HG03442 (cell line): ENCODE results near the gene LPAR1.
A peak's percentile ranks its signal among the peaks of the same experiment; 100 is the strongest.
"Not testable (repeated sequence)": the region's sequence is repeated elsewhere in the genome, so short reads cannot be mapped to it uniquely, and the experiment has no call there.

Experiments
- ATAC-seq: cut with Tn5 transposase; IDR thresholded peaks from one replicate; pipeline ENCODE4 v1.9.1; 2021; ENCODE audit warnings: mild to moderate bottlenecking, moderate library complexity; ENCODE audit not compliant: unreplicated experiment

Gene LPAR1

DNA sequence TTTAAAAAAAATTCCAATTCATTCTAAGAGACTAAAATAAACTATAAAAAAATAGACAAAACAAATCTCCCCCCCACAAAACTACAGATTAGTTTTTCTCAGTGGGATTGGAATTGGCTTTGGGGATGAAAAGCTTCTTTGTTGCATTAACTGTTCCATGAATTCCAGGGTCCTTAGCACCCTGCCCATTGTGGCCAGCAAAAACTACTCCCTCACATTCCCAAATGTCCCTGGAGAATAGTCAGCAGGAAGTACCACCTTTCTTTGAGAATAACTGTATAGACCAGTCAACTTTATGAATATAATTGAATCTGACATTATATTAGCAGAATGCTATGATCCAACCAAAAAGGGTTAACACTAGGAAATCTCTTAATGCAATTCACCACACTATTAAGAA lies 147.9 kb downstream of the LPAR1 start:
- ATAC-seq, result no peak

GRCh38 chr9:110887276-110887675 lies 151.0 kb downstream of the LPAR1 start:
- no peak for ATAC-seq

DNA sequence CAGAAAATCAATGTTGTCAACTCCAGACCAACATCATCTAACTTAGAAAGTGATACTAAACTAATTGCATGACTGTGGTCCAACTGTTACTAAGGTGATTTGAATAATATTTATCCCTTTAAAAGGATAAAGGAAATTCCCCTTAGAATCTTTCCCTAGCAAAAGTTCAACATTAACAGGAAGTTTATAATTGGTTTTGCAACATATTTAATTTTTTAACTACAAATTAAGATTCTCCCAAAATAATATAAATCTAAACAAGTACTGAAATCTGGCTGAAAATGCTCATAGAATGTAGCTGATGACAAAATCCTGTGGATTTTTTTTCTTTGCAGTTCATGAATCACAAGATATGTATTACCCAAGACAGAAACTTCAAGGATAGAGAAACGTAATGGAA lies 151.4 kb downstream of the LPAR1 start:
- no peak for ATAC-seq

DNA sequence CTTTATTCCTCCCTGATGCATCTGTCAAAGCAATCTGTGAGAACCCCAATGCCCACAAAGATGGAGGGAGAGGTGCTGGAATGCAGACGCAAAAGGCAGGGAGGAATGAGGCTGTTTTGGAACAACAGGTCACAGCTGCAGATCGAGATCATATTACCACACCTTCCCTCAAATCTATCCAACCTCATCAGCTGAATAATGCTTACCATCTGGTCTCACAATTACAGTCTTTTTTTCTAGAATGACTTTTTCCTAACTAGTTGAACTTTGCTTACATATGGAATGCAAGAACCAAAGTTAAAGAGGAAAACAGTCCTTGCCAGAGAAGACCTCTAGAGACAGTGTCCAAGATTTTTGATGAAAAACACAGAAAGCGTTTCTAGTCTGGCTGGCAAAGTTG lies 158.1 kb downstream of the LPAR1 start:
- no peak for ATAC-seq

- ATAC-seq, result no peak
Observed at GRCh38 chr9:110877374-110877773, 160.9 kb downstream of the LPAR1 start.

DNA sequence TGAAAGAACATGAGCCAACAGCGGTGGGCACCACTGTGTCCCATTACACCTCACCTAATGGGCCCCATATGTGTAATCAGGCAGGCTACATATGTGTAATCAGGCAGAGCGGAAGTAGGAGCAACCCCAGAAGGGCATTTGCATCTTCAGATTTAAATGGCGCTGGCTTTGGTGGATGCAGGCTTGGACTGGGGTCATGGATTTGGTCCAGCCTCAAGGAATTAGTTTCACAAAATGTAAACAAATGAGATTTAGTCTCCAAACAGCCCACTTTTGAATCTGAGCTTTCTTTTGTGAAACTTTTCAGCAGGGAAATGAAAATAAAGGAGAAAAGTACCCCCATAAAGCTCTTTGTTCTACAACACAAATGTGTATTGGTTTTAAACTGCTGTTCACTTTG lies 161.3 kb downstream of the LPAR1 start:
- no peak for ATAC-seq

- ATAC-seq, result peak; percentile 91
Observed at GRCh38 chr9:110874963-110875674, 163.2 kb downstream of the LPAR1 start.

DNA sequence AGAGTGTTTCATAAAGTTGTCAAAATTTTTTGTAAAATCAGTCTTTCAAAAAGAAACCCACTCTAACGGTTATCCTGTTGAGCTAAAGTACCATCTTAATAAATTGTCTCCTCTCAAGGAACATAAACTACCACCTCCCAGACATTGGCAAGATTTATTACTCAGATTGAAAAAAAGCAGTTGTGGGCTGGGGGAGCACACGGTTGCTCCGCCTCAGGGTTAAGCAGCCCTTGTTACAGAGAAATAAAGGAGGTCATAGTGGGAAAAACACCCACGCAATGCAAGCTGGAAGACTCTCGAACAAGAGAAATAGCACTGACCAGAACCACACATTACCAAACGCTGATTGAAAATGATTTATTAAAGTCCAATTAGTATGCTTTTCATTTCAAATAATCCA lies 165.3 kb downstream of the LPAR1 start:
- no peak for ATAC-seq

DNA sequence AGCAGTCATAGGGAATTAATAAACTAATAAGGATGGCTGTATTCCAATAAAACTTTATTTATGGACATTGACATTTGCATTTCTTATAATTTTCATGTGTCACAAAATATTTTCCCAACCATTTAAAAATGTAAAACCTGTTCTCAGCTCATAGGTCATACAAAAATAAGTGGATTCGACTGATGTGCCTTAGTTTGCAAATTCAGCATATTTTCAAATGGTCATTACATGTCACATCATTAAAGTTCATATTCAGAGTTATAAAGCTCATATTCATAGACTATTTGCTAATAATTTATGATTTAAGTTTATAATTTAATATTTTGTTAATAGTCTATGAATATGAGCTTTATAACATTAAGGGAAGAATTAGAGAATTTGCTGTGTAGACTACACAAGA lies 166.5 kb downstream of the LPAR1 start:
- no peak for ATAC-seq

- ATAC-seq, result no peak
Observed at GRCh38 chr9:110869931-110870330, 168.3 kb downstream of the LPAR1 start.

DNA sequence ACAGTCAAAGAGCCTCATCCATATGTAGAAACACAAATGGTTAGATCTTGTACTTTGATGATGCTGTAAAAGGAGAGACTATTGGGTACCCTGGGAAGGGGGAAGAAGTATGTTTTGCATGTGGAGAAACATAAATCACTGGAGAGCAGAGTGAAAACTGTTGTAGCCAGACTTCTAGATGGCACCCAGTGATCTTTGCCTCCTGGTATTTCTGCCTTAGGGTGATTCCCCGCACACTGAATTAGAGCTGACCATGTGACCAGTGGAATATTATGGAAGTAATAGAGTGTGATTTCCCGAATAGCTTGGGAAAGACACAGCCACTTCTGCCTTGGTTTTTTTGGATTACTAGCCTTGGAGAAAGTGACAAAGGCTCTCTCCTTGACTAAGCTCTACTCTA lies 174.3 kb downstream of the LPAR1 start:
- no peak for ATAC-seq

DNA sequence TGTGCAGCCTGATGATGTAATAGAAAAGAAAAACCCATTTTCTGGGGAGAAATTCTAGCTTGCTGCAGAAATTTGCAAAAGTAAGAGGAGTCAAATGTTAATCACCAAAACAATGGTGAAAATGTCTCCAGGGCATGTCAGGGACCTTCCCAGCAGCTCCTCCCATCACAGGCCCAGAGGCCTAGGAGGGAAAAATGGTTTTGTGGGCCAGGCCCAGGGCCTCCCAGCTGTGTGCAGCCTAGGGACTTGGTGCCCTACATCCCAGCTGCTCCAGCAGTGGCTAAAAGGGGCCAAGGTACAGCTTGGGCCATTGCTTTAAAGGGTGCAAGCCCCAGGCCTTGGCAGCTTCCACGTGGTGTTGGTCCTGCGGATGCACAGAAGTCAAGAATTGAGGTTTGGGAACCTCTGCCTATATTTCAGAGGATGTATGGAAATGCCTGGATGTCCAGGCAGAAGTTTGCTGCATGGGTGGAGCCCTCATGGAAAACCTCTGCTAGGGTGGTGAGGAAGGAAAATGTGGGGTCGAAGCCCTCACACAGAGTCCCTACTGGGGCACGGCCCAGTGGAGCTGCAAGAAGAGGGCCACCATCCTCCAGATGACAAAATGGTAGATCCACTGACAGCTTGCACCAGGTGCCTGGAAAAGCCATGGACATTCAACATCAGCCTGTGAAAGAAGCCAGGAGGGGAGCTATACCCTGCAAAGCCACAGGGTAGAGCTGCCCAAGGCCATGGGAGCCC lies 176.7 kb downstream of the LPAR1 start:
- ATAC-seq, result not testable (repeated sequence)

GRCh38 chr9:110856772-110857171 lies 181.5 kb downstream of the LPAR1 start:
- no peak for ATAC-seq

DNA sequence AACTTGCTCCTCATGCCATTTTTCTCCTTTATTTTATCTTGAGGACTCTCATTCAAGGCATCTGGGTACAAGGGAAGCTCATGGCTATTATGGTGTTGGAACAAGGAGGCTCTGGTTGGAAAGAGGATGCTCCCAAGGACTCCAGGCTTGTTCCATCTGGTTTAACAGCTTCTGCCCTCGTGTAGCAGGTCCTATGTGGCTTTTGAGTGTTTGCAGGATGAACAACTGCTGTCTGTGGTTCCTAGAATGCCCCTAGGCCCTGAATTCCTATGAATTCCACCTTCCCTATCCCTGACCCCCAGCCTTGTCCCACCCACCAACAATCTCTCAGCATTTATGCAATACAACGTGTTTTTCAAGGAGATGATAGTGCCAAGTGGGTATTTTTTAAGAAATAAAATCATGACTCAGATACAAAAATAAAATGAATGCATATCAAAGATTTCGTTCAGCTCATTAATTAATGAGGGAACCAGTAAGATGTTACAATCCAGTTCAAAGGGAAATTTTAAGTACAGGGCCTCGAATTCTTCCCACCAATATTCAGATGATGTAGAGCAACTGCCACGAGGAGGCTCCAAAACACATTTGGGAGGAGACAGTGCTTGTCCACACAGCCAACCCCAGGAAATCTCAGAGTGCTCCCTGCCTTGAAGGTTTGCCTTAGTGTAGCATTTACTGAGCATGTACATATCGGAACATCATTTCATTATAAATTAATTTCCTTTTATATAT lies 187.7 kb downstream of the LPAR1 start:
- no peak for ATAC-seq

DNA sequence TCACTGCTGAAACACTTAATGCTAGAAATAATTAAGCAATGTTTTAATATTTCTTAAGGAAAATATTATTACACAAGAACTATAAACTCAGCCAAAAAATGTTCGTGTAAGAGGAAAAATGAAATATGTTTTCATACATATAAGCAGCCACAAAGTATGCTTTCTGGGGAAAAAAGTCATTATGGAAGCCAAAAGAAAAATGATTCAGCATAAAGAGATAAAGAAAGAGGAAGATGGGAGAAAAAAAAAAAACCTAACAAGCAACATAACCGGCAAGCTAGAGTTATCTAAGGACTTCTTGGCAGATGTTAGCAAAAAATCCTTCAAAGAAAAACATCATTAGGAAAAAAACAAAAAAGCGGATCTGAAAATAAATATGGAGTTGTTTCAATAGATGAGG lies 190.6 kb downstream of the LPAR1 start:
- ATAC-seq, result no peak

DNA sequence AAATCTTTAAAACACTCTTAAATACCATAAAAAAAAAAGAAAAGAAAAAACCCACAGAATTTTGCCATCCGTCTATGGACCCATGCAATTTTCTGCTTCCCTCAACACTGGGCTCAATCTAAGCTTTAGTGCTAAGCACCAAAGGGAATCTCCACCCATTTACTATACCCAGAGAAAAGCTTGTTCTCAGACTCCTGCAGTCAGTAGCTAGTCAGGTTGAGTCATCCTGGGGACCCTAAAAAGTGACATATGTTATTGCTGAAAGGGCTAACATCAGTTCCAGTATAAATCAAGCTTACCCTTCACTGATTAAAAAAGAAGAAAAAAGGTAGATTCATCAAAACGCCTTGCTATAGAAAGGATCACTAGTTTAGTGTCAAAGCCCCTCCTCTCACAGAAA lies 192.1 kb downstream of the LPAR1 start:
- ATAC-seq, result no peak

DNA sequence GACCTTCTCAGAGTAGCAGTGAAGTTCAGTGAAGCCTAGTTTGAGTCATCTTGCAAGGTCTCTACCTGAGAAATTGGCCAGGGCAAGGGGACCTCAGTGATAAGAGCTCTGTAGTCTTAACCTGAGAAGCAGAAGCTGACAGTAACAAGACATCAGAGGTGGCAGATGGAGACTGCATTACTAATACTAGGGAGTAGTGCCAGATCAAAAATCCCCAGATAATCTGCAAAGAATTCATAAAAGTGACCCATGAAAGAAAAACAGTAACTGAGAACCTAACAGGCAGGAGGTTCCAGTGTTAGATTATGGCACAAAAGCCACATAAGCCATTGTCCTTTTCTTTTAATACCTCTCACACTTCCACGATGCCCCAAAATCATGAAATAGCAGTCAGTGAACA lies 194.1 kb downstream of the LPAR1 start:
- ATAC-seq, result no peak

- ATAC-seq, result no peak
Observed at GRCh38 chr9:110842986-110843385, 195.3 kb downstream of the LPAR1 start.

DNA sequence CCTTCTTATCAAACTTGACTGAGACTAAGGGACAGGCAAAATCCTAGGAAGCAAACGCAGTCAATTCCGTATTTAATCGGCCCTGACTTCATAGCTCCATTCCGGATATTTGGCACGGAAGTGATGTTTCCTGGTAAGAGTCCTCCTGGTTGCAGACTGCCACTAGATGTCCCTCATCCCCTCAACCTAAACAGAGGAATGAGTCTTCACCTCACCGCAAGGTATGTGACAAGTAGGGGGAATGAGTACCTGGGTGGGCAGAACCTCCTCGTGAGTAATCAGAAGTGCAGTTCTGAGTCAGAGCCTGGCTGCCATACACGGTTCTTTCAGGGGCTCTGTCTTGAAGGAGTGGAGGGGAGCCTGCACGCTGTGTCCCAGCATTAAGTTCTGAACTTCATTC lies 196.1 kb downstream of the LPAR1 start:
- no peak for ATAC-seq

DNA sequence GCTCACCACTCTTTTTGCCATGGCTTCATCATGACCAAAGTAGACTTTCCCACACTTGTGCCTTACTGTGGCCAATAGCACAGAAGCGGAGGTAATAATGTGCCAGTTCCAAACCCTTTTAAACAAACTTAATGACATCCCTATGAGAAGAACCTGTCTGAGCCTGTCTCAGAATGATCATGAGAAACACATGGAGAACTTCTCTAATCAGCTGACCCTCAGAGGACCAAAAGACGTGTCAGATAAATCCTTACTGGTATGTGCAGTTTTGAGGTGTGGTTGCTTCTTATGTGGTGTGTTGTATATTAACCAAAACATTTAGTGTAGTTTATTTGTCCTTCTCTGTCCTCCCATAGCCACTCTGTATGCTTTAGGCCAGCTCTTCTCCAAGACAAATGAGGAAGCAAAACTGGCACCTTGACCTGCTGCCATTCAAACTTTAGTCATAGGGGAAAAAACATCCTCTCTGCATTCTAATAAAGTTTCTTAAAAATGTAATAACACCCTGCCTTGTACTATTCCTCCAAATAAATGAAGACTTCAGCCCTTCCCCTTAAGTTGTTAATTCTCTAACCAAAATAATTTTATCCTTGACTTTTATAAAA lies 200.8 kb downstream of the LPAR1 start:
- ATAC-seq, result peak; percentile 61

GRCh38 chr9:110835859-110836271 lies 202.4 kb downstream of the LPAR1 start:
- no peak for ATAC-seq

GRCh38 chr9:110835404-110835803 lies 202.9 kb downstream of the LPAR1 start:
- ATAC-seq, result no peak
